SK-N-MC (cell line): ENCODE data around the gene PCED1B.
"Not testable (repeated sequence)": the region's sequence is repeated elsewhere in the genome, so short reads cannot be mapped to it uniquely, and the experiment has no call there.

Experiments
- DNase-seq: peaks from one replicate; pipeline ENCODE4 v3.0.0-alpha.2; 2011; ENCODE audit warnings: low read depth, low spot score
- H3K27ac ChIP-seq: fragments of 200-600 bp; sonication (generic); 2 replicates; pipeline ENCODE4 v1.5.1; 2016; ENCODE audit warnings: mixed run types
- H3K36me3 ChIP-seq: fragments of 200-600 bp; sonication (generic); 2 replicates; pipeline ENCODE4 v1.6.1; 2017; ENCODE audit warnings: antibody characterized with exemption, low read length, mixed read lengths; ENCODE audit not compliant: insufficient read depth
- H3K4me3 ChIP-seq: fragments of 200-600 bp; sonication (generic); 2 replicates; pipeline ENCODE4 v1.5.1; 2016
- H3K9ac ChIP-seq: fragments of 200-600 bp; sonication (generic); 2 replicates; pipeline ENCODE4 v1.8.0; 2017; ENCODE audit warnings: mixed run types, mixed read lengths; ENCODE audit not compliant: insufficient read length
- H3K9me3 ChIP-seq: fragments of 200-600 bp; sonication (generic); 2 replicates; pipeline ENCODE4 v1.6.1; 2017; ENCODE audit warnings: low read depth, mild to moderate bottlenecking, antibody characterized with exemption, low read length, moderate library complexity, mixed read lengths
- EZH2 ChIP-seq: fragments of 200-600 bp; sonication (generic); IDR thresholded peaks from one replicate; pipeline ENCODE4 v1.6.1; 2017; ENCODE audit warnings: antibody characterized with exemption
- FOXP2 ChIP-seq: optimal IDR thresholded peaks from 2 replicates; pipeline ENCODE3; 2011; ENCODE audit warnings: mild to moderate bottlenecking, moderate library complexity; ENCODE audit not compliant: insufficient read depth; ENCODE audit errors: extremely low read length, control extremely low read depth
- POLR2AphosphoS5 ChIP-seq: IDR thresholded peaks from 2 replicates; pipeline ENCODE4 v1.6.1; 2012; ENCODE audit warnings: mild to moderate bottlenecking, low read depth, low read length, borderline replicate concordance

PCED1B gene

DNA sequence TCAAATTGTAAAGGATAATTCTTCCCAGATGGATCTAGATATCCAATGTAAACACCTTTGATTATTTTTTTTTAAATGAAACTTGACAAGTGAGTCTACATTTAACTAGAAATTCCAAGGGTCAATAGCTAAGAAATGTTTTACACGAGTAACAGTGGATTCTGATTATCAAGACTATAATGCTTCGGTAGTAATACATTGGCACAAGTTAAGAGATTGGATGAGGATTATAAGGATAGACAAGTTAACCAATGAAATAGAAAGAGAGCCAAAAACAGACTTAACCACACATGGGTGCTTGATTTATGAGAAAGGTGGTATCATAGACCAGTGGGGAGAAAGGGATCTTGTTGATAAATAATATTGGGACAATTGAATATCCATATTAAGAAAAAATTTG is 40.3 kb upstream of the PCED1B start:
- H3K9ac ChIP-seq = no peak overlapping the region
- no peaks in the 10 kb centered on the region for H3K36me3 ChIP-seq
- DNase-seq = no peak
- H3K27ac ChIP-seq = no peak overlapping the region
- H3K9me3 ChIP-seq = no peaks in the 10 kb centered on the region
- no peak for TF ChIP-seq FOXP2
- TF ChIP-seq EZH2 = no peak
- no peak for TF ChIP-seq POLR2AphosphoS5
- no peak overlapping the region for H3K4me3 ChIP-seq

- H3K36me3 ChIP-seq = no peaks in the 10 kb centered on the region
- H3K4me3 ChIP-seq = no peak overlapping the region
- H3K9ac ChIP-seq = no peak overlapping the region
- no peak overlapping the region for H3K27ac ChIP-seq
- TF ChIP-seq FOXP2 = no peak
- no peak for TF ChIP-seq EZH2
- TF ChIP-seq POLR2AphosphoS5 = no peak
- H3K9me3 ChIP-seq = no peaks in the 10 kb centered on the region
- DNase-seq = no peak
Measured at GRCh38 chr12:47039756-47040155, 39.7 kb upstream of the PCED1B start.

DNA sequence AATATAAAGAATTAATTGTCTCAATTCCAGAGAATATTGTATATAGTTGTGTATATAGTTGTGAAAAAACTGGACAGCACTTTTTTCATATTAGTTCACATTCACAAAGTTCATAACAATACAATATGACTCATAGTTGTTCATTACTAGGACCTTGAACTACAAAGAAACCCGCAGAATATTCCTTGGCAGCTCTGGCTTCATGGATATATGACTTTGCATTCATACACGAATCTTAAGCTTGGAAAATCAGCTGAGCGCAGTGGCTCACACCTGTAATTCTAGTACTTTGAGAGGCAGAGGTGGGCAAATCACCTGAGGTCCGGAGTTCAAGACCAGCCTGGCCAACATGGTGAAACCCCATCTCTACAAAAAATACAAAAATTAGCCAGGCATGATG is 38.1 kb upstream of the PCED1B start:
- no peak for DNase-seq
- no peak overlapping the region for H3K9ac ChIP-seq
- H3K36me3 ChIP-seq = no peaks in the 10 kb centered on the region
- TF ChIP-seq POLR2AphosphoS5 (no peak), EZH2 (no peak)
- H3K27ac ChIP-seq = no peak overlapping the region
- no peak overlapping the region for H3K4me3 ChIP-seq
- no peaks in the 10 kb centered on the region for H3K9me3 ChIP-seq

DNA sequence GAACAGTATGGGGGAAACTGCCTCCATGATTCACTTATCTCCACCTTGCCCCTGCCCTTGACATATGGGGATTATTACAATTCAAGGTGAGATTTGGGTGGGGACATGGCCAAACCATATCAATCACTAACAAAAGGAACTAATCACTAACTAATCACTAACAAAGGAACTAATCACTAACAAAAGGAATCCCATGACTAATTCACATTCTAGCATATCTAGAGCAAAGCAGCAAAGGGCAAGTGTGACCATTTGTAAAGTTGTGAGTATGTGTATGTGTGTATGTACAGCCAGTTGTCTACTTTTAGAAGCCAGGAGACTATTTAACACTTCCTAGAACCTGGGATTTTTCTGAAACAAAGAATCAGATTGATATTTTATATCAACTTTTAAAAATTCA is 30.9 kb upstream of the PCED1B start:
- Histone ChIP-seq H3K4me3 (no peak overlapping the region), H3K9me3 (no peaks in the 10 kb centered on the region), H3K27ac (no peak overlapping the region), H3K36me3 (no peaks in the 10 kb centered on the region), H3K9ac (no peak overlapping the region)
- DNase-seq = no peak
- no peak for TF ChIP-seq FOXP2
- TF ChIP-seq EZH2 = no peak
- no peak for TF ChIP-seq POLR2AphosphoS5

DNA sequence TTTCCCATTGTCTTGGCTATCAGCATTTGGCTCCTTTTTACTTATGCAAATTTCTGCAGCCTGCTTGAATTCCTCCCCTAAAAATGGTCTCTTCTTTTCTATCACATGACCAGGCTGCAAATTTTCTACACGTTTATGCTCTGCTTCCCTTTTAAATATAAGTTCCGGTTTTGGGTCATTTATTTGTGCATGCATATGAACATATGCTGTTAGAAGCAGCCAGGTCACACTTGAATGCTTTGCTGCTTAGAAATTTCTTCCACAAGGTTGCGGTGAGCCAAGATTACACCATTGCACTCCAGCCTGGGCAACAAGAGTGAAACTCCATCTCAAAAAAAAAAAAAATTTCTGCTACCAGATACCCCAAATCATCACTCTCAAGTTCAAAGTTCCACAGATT is 28.1 kb upstream of the PCED1B start:
- not testable (repeated sequence) for H3K9ac ChIP-seq, H3K4me3 ChIP-seq, H3K36me3 ChIP-seq, DNase-seq, H3K27ac ChIP-seq, H3K9me3 ChIP-seq

- no peak overlapping the region for H3K27ac ChIP-seq
- 0 out of 2 replicates have a peak, but pooled peaks cover 3% of the 10 kb centered on the region for H3K9me3 ChIP-seq
- H3K4me3 ChIP-seq = no peak overlapping the region
- TF ChIP-seq POLR2AphosphoS5 = no peak
- no peak for TF ChIP-seq FOXP2
- TF ChIP-seq EZH2 = no peak
- no peaks in the 10 kb centered on the region for H3K36me3 ChIP-seq
- H3K9ac ChIP-seq = no peak overlapping the region
- no peak for DNase-seq
Measured at GRCh38 chr12:47052274-47052673, 27.1 kb upstream of the PCED1B start.

- Histone ChIP-seq H3K9me3 (0 out of 2 replicates have a peak, but pooled peaks cover 3% of the 10 kb centered on the region), H3K4me3 (no peak overlapping the region), H3K9ac (no peak overlapping the region), H3K27ac (no peak overlapping the region), H3K36me3 (no peaks in the 10 kb centered on the region)
- TF ChIP-seq EZH2 (no peak), POLR2AphosphoS5 (no peak), FOXP2 (no peak)
- no peak for DNase-seq
Measured at GRCh38 chr12:47053961-47054360, 25.5 kb upstream of the PCED1B start.

DNA sequence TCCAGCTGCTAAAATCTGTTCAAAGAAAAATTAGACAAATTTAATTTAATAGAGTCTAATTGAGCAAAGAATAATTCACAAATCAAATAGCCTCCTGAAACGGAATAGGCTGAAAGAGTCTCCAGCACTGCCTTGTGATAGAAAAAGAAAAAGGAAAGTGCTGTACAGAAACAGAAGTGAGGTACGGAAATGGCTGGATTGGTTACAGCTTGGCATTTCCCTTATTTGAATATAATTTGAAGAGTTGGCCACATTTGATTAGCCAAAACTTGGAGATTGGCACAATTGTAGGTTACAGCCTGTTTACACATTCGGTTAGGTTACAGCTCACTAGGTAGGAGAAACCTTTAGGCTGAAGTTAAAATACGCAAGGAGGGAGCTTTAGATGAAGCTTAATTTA is 24.8 kb upstream of the PCED1B start:
- Histone ChIP-seq H3K4me3 (no peak overlapping the region), H3K9ac (no peak overlapping the region), H3K9me3 (0 out of 2 replicates have a peak, but pooled peaks cover 3% of the 10 kb centered on the region), H3K27ac (no peak overlapping the region), H3K36me3 (no peaks in the 10 kb centered on the region)
- TF ChIP-seq EZH2 (no peak), FOXP2 (no peak), POLR2AphosphoS5 (no peak)
- DNase-seq = no peak

DNA sequence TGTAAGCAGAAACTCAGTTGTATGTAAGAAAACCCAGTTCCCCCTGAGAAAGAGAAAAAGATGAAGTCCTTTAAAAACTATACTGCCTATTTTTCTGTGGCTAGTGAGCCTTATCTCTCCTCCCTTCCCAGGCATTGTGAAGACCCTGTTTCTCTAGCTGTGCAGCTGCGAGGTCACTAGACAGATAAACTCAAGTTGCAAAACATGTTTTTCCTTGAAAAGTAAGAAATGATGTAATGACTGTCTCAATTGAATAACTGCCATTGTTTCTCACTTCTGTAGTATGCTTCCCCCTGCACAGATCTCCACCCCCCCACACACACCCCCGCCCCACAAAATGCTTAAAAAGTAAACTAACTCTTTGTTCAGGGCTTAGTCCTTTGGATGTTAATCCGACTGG is 23.6 kb upstream of the PCED1B start:
- not testable (repeated sequence) for H3K4me3 ChIP-seq, H3K9ac ChIP-seq, H3K27ac ChIP-seq, H3K36me3 ChIP-seq, DNase-seq, H3K9me3 ChIP-seq

GRCh38 chr12:47056944-47057343 is 22.5 kb upstream of the PCED1B start:
- H3K36me3 ChIP-seq, H3K9me3 ChIP-seq, H3K4me3 ChIP-seq, H3K9ac ChIP-seq, DNase-seq, H3K27ac ChIP-seq: not testable (repeated sequence)

GRCh38 chr12:47058640-47059039 is 20.8 kb upstream of the PCED1B start:
- DNase-seq, H3K9ac ChIP-seq, H3K9me3 ChIP-seq, H3K27ac ChIP-seq, H3K36me3 ChIP-seq, H3K4me3 ChIP-seq: not testable (repeated sequence)
